HCT116 (cell line): Measurements from ENCODE around the gene RIN3. TPM values are rescaled to one million over a fixed set of nuclear protein-coding genes. Genes with fewer than 3 reads are reported as not detected.

Experiments used
- total RNA-seq: library from RNA; stranded (reverse); gene quantifications from one replicate; pipeline ENCODE4 v1.2.1, GENCODE V29; 2021; ENCODE audit not compliant: unreplicated experiment

Gene RIN3
- total RNA-seq, 1 experiment from 2014 or later = 22.2 TPM

Other genes with a start within 250 kb of the RIN3 start
- gene SLC24A4, start 190.6 kb upstream of the RIN3 start, total RNA-seq = not detected
- 44.9 TPM for gene LGMN, start 234.8 kb downstream of the RIN3 start, total RNA-seq